Naive thymus-derived CD4-positive, alpha-beta T cell (primary cell): ENCODE results near the gene CHD9. TPM values are rescaled to one million over a fixed set of nuclear protein-coding genes. Genes with fewer than 3 reads are reported as not detected.

ENCODE experiments used
- ATAC-seq: fragments of 150-1000 bp; cut with Tn5 transposase; 2 replicates; pipeline ENCODE4 v1.10.0; 2021; ENCODE audit warnings: mild to moderate bottlenecking, moderate library complexity
- CTCF ChIA-PET: fragments of 350-600 bp; sonication (Branson Sonifier 250); formaldehyde crosslinking; loops from one replicate; lab custom pipeline; 2021; ENCODE audit warnings: antibody characterized with exemption; lab: Charles Lee
- POLR2A ChIA-PET: fragments of 350-600 bp; sonication (Branson Sonifier 250); formaldehyde crosslinking; loops from one replicate; lab custom pipeline; 2021; ENCODE audit warnings: antibody characterized with exemption, inconsistent platforms; lab: Charles Lee
- DNase-seq, 9 donors: peaks; one replicate each; pipeline versions ENCODE4 v3.0.0 to v3.0.0-alpha.2; 2020 to 2022; ENCODE audit warnings: mixed read lengths in 1 of 9
- H3K27ac ChIP-seq: one replicate; pipeline ENCODE4 v1.7.0; 2013; ENCODE audit warnings: mild to moderate bottlenecking, low read depth, low read length, moderate library complexity
- H3K27me3 ChIP-seq, 2 donors: one replicate each; pipeline ENCODE4 v1.7.0; 2013; ENCODE audit warnings: low read length in 2 of 2, mild to moderate bottlenecking in 2 of 2, moderate library complexity in 2 of 2; ENCODE audit not compliant: control insufficient read depth in 2 of 2, insufficient read depth in 2 of 2
- H3K36me3 ChIP-seq, 3 experiments: 1 replicate in 2 of 3; 2 replicates in 1 of 3; pipeline ENCODE4 v1.7.0; 2013; ENCODE audit warnings: low read length in 3 of 3, mild to moderate bottlenecking in 3 of 3, moderate library complexity in 1 of 3; ENCODE audit not compliant: insufficient read depth in 3 of 3, control insufficient read depth in 2 of 3
- H3K4me1 ChIP-seq, 2 donors: one replicate each; pipeline ENCODE4 v1.7.0; 2013; ENCODE audit warnings: low read length in 2 of 2, mild to moderate bottlenecking in 2 of 2, moderate library complexity in 1 of 2; ENCODE audit not compliant: control insufficient read depth in 2 of 2, insufficient read depth in 2 of 2
- H3K4me3 ChIP-seq: 2 replicates; pipeline ENCODE4 v1.7.0; 2013; ENCODE audit warnings: mild to moderate bottlenecking, low read length
- H3K9me3 ChIP-seq, 3 experiments: 1 replicate in 2 of 3; 2 replicates in 1 of 3; pipeline ENCODE4 v1.7.0; 2013; ENCODE audit warnings: low read length in 3 of 3; ENCODE audit not compliant: control insufficient read depth in 2 of 3
- H3K27ac Mint-ChIP-seq, 9 donors: one replicate each; pipeline ENCODE4 v1.8.0; 2020 to 2022; ENCODE audit warnings: mixed read lengths in 9 of 9, mild to moderate bottlenecking in 8 of 9, moderate library complexity in 5 of 9, inconsistent platforms in 2 of 9
- H3K27me3 Mint-ChIP-seq, 5 donors: one replicate each; pipeline ENCODE4 v1.8.0; 2021 to 2022; ENCODE audit warnings: mixed read lengths in 5 of 5, mild to moderate bottlenecking in 1 of 5
- H3K36me3 Mint-ChIP-seq, 5 donors: one replicate each; pipeline ENCODE4 v1.8.0; 2020 to 2022; ENCODE audit warnings: mixed read lengths in 5 of 5, mild to moderate bottlenecking in 3 of 5, inconsistent platforms in 1 of 5
- H3K4me1 Mint-ChIP-seq, 7 donors: one replicate each; pipeline ENCODE4 v1.8.0; 2020 to 2022; ENCODE audit warnings: mixed read lengths in 7 of 7, mild to moderate bottlenecking in 3 of 7, inconsistent platforms in 1 of 7
- H3K4me3 Mint-ChIP-seq, 10 donors: one replicate each; pipeline ENCODE4 v1.8.0; 2020 to 2022; ENCODE audit warnings: mild to moderate bottlenecking in 10 of 10, mixed read lengths in 10 of 10, moderate library complexity in 6 of 10, inconsistent platforms in 2 of 10
- H3K9me3 Mint-ChIP-seq, 11 donors: one replicate each; pipeline ENCODE4 v1.8.0; 2020 to 2022; ENCODE audit warnings: mixed read lengths in 11 of 11, mild to moderate bottlenecking in 4 of 11, inconsistent platforms in 1 of 11, moderate library complexity in 1 of 11
- intact Hi-C, 2 donors: fragments of 100-400 bp; cut with micrococcal nuclease; formaldehyde crosslinking; loops; one replicate each; pipeline ENCODE4 v1.15.1; 2023
- polyA plus RNA-seq, 2 donors: library from polyadenylated mRNA; unstranded; fragments of 300-500 nt; fragmentation: Illumina TruSeq; gene quantifications; one replicate each; pipeline ENCODE4 v1.2.3, GENCODE V29; 2021
- total RNA-seq, 6 experiments: library from RNA in 5 of 6; stranded (reverse) in 5 of 6; gene quantifications; 1 replicate in 5 of 6; 2 replicates in 1 of 6; pipeline ENCODE4 v1.2.3 and lab custom pipeline; 2021 to 2026

Gene CHD9
- total and polyA plus RNA-seq, 7 experiments from 2014 or later: 23.8 to 46.4 (median 30.6) TPM

DNA sequence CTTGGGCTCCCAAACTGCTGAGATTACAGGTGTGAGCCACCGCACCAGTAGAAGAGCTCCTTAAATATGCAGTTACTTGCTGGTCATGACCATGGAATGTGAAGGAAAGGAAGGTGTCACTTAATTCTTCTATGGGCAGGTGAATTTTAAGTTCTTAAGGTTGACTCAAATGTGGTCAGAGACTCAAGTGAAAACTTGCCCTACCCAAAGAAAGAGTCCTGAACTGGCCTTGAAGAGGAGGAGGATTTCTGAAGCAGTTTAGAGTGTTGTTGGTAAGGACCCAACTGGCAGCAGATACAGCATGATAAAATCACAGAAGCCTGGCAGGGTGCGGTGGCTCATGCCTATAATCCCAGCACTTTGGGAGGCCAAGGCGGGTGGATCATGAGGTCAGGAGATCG lies 29.4 kb downstream of the CHD9 start:
- ChIA-PET POLR2A (no interaction called here), CTCF (no interaction called here)
- Mint-ChIP-seq H3K27ac (no peak overlapping the region), H3K27me3 (peaks cover 0 to 13% (median 0%) of the 10 kb centered on the region in 5 donors), H3K4me3 (no peak overlapping the region), H3K9me3 (no peaks in the 10 kb centered on the region), H3K36me3 (peaks cover 0 to 3% (median 0%) of the 10 kb centered on the region in 5 donors), H3K4me1 (peaks cover 0 to 8% (median 0%) of the 10 kb centered on the region in 7 donors)
- H3K27me3 ChIP-seq: no peaks in the 10 kb centered on the region
- ATAC-seq (no peak), DNase-seq (no peak)
- no peak overlapping the region for H3K27ac ChIP-seq
- H3K36me3 ChIP-seq: no peaks in the 10 kb centered on the region
- no peak overlapping the region for H3K4me3 ChIP-seq
- intact Hi-C loops: no loop called here
- H3K4me1 ChIP-seq: no peaks in the 10 kb centered on the region
- no peaks in the 10 kb centered on the region for H3K9me3 ChIP-seq

DNA sequence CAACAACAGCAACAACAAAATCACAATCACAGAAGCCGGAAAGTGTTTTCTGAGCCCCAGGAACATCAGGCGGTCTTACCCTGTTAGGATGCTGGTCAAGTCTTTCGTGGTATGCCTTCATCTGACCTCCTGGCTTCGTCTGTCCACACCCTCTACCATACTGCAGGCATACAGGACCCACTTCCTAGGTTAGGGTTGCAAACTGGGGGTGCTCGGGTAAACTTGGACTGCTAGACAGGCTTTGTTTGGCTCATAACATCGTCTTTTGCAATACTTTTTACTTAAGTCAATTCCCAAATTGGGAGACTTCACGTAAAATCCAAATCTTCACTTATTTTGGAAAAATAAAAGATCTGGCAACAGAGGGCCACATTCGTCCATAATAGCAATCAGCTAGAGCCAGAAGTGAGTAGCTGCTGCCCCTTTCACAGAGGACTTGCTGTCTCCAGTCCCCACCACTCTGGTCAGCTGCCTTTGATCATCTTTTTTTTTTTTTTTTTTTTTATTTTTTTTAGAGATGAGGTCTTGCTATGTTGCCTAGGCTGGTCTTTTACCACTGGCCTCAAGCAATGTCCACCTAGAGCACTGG lies 30.0 kb downstream of the CHD9 start:
- ATAC-seq (no peak), DNase-seq (no peak)
- Mint-ChIP-seq H3K36me3 (peaks cover 0 to 3% (median 0%) of the 10 kb centered on the region in 5 donors), H3K27me3 (peaks cover 0 to 13% (median 0%) of the 10 kb centered on the region in 5 donors), H3K4me1 (peaks cover 0 to 8% (median 0%) of the 10 kb centered on the region in 7 donors), H3K27ac (no peak overlapping the region), H3K4me3 (no peak overlapping the region), H3K9me3 (no peaks in the 10 kb centered on the region)
- Histone ChIP-seq H3K27me3 (no peaks in the 10 kb centered on the region), H3K9me3 (no peaks in the 10 kb centered on the region), H3K36me3 (no peaks in the 10 kb centered on the region), H3K4me1 (no peaks in the 10 kb centered on the region), H3K27ac (no peak overlapping the region), H3K4me3 (no peak overlapping the region)
- intact Hi-C loops: no loop called here
- CTCF ChIA-PET: no interaction called here
- POLR2A ChIA-PET: no interaction called here

DNA sequence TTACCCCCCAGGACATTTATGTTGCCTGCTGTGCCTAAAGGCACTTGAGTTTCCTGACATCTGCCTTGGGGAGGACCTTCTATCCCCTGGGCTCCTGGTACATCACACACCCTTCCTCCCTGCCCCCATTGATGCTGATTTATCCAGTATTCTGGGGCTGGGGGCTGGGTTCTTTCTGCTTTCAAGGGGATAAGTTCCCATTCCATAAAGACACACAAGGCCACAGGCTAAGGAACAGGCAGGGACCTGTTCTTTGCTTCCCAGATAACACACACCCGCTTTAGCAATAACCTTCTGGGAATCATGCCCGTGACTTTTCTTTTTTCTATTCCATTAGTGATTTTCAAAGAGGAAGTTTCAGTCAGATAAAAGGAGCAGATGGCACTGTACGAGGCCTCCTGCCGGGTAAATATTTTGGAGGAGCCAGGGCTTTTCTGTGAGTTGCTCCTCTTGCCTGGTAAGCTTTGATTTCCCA lies 30.6 kb downstream of the CHD9 start:
- intact Hi-C loops: no loop called here
- ATAC-seq: no peak

DNA sequence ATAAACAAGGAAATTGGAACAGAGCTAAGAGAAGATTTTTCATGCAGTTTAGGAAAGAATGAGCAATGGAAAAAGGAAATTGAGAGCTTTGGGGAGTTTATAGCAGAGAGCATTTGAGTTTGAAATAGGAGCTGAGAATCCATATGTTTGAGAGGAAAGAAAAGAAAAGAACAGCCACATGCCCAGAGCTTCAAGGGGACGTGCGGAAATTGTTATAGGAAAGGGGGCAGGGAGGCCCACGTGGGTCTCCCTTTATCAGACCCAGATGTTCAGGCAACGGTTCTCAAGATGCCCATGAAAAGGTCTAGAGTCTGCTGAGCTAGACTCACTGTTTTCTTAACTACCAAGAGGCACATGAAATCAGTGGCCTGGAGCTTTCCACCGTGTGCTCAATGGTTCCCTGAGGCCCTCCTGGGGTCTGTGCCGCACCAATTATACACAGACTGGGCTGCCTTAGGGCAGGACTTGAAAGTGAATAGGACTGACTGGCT lies 31.2 kb downstream of the CHD9 start:
- ChIA-PET POLR2A (no interaction called here), CTCF (no interaction called here)
- intact Hi-C loops: no loop called here
- Mint-ChIP-seq H3K27me3 (peaks cover 0 to 13% (median 0%) of the 10 kb centered on the region in 5 donors), H3K4me3 (no peak overlapping the region), H3K9me3 (no peaks in the 10 kb centered on the region), H3K27ac (no peak overlapping the region), H3K36me3 (peaks cover 0 to 3% (median 0%) of the 10 kb centered on the region in 5 donors), H3K4me1 (peaks cover 0 to 13% (median 8%) of the 10 kb centered on the region in 7 donors)
- H3K36me3 ChIP-seq: no peaks in the 10 kb centered on the region
- no peak for DNase-seq
- H3K9me3 ChIP-seq: no peaks in the 10 kb centered on the region
- no peak overlapping the region for H3K27ac ChIP-seq
- no peak overlapping the region for H3K4me3 ChIP-seq
- H3K27me3 ChIP-seq: no peaks in the 10 kb centered on the region
- ATAC-seq: no peak
- peaks cover 0 to 9% of the 10 kb centered on the region in 2 donors for H3K4me1 ChIP-seq

More for the DNA sequence above, 30.6 kb downstream of the CHD9 start:
- Histone ChIP-seq H3K4me1 (peaks cover 0 to 6% of the 10 kb centered on the region in 2 donors), H3K27ac (no peak overlapping the region), H3K9me3 (no peaks in the 10 kb centered on the region), H3K27me3 (no peaks in the 10 kb centered on the region), H3K36me3 (no peaks in the 10 kb centered on the region), H3K4me3 (no peak overlapping the region)
- POLR2A ChIA-PET: no interaction called here
- Mint-ChIP-seq H3K9me3 (no peaks in the 10 kb centered on the region), H3K4me1 (peaks cover 0 to 8% (median 4%) of the 10 kb centered on the region in 7 donors), H3K4me3 (no peak overlapping the region), H3K27ac (no peak overlapping the region), H3K36me3 (peaks cover 0 to 3% (median 0%) of the 10 kb centered on the region in 5 donors), H3K27me3 (peaks cover 0 to 13% (median 0%) of the 10 kb centered on the region in 5 donors)
- CTCF ChIA-PET: no interaction called here
- no peak for DNase-seq

DNA sequence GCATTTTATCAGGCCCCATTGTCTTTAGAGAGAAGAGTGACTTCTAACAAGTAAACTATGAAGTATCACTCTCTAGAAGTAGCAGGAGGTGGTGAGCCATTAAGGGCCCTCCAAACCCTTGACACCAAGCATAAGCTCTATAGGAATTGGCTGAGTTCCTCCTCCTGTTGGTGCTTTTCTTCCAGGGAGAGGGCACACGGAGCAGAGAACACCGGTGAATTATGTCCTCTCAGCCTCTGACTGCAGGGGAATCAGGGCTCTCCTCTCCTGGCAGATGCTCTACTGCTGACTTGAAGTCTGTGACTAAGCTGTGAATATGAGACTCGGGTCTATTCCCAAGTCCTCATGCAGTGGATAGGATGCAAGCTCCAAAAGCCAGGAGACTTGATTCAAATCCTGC lies 32.3 kb downstream of the CHD9 start:
- POLR2A ChIA-PET: interaction anchor here (0.6 kb wide), 1 partner anchor 15 kb away, joined by 3 read pairs; no protein-coding TSS in a partner anchor
- H3K36me3 Mint-ChIP-seq: peaks cover 0 to 3% (median 0%) of the 10 kb centered on the region in 5 donors
- DNase-seq (no peak), ATAC-seq (no peak)
- Histone ChIP-seq H3K27ac (no peak overlapping the region), H3K4me3 (no peak overlapping the region), H3K27me3 (no peaks in the 10 kb centered on the region), H3K36me3 (no peaks in the 10 kb centered on the region), H3K9me3 (no peaks in the 10 kb centered on the region), H3K4me1 (peaks cover 0 to 16% of the 10 kb centered on the region in 2 donors)
- CTCF ChIA-PET: no interaction called here
- intact Hi-C loops: no loop called here
- peaks cover 0 to 13% (median 5%) of the 10 kb centered on the region in 5 donors for H3K27me3 Mint-ChIP-seq
- H3K4me3 Mint-ChIP-seq: no peak overlapping the region
- no peaks in the 10 kb centered on the region for H3K9me3 Mint-ChIP-seq
- H3K4me1 Mint-ChIP-seq: peaks cover 0 to 22% (median 8%) of the 10 kb centered on the region in 7 donors
- no peak overlapping the region for H3K27ac Mint-ChIP-seq

DNA sequence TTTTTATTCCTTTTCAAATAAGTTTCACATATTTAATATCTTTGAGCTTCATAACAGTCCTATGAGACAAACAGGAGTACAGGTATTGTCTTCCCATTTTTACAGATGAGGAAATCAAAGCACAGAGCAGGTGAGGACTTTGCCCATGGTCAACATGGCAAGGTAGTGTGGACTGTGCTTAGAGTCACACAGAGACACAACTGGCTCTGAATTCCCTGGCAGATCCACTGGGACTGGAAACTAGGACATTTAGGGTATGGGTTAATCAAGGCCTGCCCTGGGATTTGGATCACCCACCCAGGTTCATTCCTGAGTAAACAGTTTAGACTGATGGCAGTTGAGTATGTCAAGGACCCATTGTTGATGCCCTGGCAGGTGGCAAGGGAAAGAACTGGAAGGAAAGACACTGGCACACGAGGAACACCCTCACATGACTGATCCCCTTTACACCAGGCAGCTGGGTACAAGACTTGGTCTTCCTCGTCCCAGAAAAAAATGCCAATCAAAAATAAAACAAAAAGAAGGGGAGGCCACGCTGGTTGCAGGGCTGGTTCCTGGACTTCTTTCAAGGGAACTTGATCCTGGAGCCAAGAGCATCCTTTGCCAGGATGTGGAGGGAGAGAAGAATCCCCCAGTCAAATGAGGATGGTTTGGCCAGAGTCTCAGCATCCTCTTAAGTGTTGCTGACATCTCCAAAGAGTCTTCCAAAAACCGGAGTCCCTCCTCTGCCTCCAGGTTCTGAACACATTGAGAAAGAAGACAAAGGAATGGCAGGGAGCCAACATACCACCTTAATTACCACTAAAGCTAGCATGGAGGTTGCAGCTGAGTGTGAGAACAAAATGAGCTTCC lies 34.9 kb downstream of the CHD9 start:
- Histone ChIP-seq H3K4me3 (no peak overlapping the region), H3K9me3 (no peaks in the 10 kb centered on the region), H3K27me3 (no peaks in the 10 kb centered on the region), H3K27ac (no peak overlapping the region), H3K36me3 (no peaks in the 10 kb centered on the region), H3K4me1 (peaks cover 0 to 21% of the 10 kb centered on the region in 2 donors)
- H3K4me1 Mint-ChIP-seq: peaks cover 0 to 35% (median 4%) of the 10 kb centered on the region in 7 donors
- intact Hi-C loops: no loop called here
- CTCF ChIA-PET: no interaction called here
- H3K9me3 Mint-ChIP-seq: no peaks in the 10 kb centered on the region
- POLR2A ChIA-PET: no interaction called here
- peak overlapping the region in 1 of 9 donors; percentile 28 for H3K27ac Mint-ChIP-seq
- ATAC-seq (no peak), DNase-seq (no peak)
- H3K27me3 Mint-ChIP-seq: peaks cover 0 to 8% (median 0%) of the 10 kb centered on the region in 5 donors
- H3K36me3 Mint-ChIP-seq: peaks cover 0 to 1% (median 0%) of the 10 kb centered on the region in 5 donors
- H3K4me3 Mint-ChIP-seq: no peak overlapping the region
